Body of pancreas (tissue), 4 donors: ENCODE measurements around the gene EN1.

ENCODE experiments used
- POLR2A ChIP-seq, 3 donors: fragments of 450-650 bp; IDR thresholded peaks; one replicate each; pipeline ENCODE4 v1.6.1; 2016; ENCODE audit warnings: antibody characterized with exemption in 3 of 3, mild to moderate bottlenecking in 2 of 3
- TF ChIP-seq, protein P1 (sequence below), 7 experiments: fragments of 450-650 bp in 4 of 7; fragments of 200-600 bp in 3 of 7; sonication (generic) in 3 of 7; IDR thresholded peaks; one replicate each; pipeline ENCODE4 v1.5.1; 2016 to 2019; ENCODE audit warnings: antibody characterized with exemption in 7 of 7

DNA sequence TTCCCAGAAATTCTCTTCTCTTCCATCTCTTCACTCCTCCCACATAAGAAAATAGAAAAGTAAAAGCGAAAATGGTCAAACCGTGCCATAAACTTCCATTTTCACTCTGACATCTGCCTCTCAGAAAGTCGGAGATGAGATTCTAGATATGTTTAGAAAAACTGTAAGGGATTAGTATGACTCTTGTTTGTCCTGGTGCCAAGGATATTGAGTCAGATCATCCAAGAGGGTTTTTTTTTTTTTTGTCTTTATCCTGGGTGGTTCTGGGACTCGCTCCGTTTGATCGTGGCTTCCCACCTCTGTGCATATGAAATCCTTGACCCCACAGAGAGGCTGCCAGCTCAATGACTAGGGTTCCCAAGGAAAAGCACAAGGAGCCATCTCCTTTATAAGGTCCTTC is 17.3 kb downstream of the EN1 start:
- TF ChIP-seq, protein P1, sequence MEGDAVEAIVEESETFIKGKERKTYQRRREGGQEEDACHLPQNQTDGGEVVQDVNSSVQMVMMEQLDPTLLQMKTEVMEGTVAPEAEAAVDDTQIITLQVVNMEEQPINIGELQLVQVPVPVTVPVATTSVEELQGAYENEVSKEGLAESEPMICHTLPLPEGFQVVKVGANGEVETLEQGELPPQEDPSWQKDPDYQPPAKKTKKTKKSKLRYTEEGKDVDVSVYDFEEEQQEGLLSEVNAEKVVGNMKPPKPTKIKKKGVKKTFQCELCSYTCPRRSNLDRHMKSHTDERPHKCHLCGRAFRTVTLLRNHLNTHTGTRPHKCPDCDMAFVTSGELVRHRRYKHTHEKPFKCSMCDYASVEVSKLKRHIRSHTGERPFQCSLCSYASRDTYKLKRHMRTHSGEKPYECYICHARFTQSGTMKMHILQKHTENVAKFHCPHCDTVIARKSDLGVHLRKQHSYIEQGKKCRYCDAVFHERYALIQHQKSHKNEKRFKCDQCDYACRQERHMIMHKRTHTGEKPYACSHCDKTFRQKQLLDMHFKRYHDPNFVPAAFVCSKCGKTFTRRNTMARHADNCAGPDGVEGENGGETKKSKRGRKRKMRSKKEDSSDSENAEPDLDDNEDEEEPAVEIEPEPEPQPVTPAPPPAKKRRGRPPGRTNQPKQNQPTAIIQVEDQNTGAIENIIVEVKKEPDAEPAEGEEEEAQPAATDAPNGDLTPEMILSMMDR (IDR thresholded peaks at IDR 0.05), result no peak
- TF ChIP-seq POLR2A (IDR thresholded peaks at IDR 0.05), result no peak
